NCI-H2107 treated with DMSO at 0.1 percent for 48 hours (cell line): ENCODE results near the gene SLC1A3.

Source experiments
- DNase-seq: peaks from one replicate; lab custom pipeline; 2025; ENCODE audit not compliant: unreplicated experiment; lab: John Stamatoyannopoulos, UW

The SLC1A3 gene

DNA sequence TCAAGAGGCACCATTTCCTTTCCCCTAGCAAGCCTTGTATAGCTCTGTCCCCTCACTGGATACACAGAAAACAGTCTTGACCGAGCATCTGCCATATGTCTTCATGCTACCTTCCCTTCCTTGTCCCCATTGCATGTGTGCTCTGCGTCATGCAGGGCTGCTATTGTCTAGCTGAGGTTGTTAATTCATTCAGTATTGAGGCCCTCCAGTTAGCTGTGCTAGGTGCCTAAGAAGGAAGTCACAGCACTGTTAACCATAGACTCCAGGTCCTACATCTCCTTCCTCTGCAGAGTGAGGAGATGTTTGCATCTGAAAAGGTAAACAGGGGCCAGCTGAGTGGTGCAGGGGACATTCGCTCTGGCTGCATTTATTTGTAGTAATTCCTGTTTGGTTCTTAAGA lies 48.2 kb downstream of the SLC1A3 start:
- DNase-seq, result no peak

DNA sequence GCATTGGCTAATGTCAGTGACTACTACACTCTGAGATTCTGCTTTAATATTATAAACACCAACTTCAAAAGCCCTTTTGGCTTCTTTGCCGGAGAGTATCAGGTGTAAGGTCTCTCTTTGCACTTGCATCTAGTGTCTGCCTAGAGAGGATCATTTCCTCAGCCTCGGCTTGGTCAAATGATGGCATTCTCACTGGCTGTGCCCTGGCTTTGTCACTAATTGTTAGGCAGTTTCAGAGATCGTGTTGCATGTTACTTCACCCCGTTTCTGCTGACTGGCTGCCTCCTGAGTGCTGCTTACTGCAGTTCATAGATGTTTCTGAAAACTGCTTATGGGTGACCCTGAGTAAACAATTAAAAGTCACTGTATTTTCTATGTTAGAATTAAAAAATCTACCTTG lies 48.8 kb downstream of the SLC1A3 start:
- peak; percentile 23 for DNase-seq

GRCh38 chr5:36656556-36656955 lies 50.1 kb downstream of the SLC1A3 start:
- no peak for DNase-seq

GRCh38 chr5:36657563-36657995 lies 51.2 kb downstream of the SLC1A3 start:
- DNase-seq, result peak; percentile 80

DNA sequence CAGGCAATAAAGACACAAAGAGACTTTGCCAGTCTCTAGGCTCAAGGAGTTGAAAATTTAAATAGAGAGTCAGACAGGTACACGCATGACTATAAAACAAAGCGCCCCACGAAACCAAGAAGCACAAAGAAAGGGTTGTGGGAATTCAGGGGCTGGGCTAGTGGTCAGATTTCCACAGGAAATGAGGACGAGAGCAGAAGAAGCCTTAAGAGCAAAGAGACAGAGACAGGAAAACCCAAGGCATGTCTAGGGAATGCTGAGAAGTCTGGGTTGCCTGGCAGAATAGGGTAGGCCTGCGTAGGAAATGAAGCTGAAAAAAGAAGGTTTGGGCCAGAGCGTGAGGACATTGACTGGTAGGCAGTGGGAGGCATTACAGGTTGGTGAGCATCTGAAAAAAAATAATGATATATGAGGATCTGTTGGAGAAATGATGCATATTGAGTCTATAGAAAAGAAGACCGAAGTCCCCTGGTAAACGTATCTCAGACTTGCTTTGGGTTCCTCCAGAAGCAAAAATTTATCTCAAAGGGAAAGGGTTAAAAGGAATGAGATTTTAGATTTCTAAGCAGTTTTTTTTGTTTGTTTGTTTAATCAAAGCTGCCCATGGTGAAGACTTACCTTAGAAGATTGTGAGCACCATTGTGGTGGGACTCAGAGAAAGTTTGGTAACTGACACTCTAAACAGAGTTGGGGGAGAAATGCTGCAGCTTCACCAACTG lies 51.8 kb downstream of the SLC1A3 start:
- no peak for DNase-seq

DNA sequence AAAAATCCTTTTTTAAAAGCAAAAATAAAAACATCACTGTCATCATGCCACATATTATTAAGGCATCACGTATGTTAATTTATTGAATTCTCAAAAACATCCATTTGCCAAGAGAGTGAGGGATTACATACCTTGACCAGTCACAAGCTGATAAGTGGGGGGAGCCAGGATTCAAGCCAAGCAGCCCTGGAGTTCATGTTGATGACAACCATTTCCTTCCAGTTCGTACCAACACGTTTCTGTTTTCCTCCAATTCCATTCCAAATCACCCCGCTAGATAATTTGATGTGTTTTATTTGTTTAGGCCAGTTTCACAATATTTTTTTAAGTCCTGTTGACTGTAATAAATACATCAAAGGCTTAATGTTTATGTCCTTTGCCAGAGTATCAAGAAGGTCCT lies 53.0 kb downstream of the SLC1A3 start:
- DNase-seq, result no peak

GRCh38 chr5:36660397-36661049 lies 54.1 kb downstream of the SLC1A3 start:
- no peak for DNase-seq

- DNase-seq, result no peak
These were observed 55.2 kb downstream of the SLC1A3 start for GRCh38 chr5:36661456-36662220.

DNA sequence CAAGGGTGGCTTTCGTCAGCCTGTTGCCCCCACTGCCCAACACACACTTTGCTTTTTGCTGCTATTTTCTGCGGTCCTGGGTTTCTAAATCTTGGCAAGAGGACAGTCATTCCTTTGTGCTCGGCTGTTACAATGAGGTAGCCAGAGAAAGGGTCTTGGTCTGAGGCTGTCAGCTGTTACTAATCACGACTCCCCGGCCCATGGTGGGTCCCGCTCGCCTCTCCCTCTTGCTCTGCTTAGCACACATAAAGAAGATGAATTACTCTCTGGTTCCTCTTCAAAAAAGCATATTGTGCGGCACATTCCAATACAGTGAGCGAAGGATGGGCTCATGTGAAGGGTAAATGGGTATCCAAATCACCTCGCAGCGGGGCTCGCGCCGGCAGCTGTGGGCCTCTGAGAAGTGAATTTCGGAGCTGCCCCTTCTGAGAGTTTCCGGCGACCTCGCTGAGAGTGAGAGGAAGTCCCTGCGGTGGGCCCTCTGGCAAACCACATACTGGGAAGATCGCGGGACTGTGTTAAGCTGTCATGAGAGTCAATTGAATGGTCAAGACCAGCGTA lies 56.0 kb downstream of the SLC1A3 start:
- DNase-seq, result no peak

DNA sequence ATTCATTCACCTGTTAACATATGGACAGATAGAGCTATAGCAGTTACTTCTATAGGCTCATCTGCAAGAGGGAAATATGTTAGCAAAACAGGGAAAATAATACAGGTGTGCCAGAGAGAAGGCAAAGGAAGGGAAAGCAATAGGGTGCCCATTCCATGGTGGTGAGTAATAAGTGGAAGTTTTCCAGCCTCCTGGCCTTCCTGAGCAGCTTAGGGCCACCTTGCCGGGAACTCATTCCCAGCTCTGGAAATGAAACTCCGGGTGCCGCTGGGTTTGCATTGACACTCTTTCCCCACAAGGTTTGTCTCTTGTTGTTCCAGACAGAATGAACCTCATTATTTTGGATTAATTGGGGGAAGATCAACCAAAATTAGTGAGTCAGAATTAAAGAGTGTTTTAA lies 58.4 kb downstream of the SLC1A3 start:
- DNase-seq, result no peak

DNA sequence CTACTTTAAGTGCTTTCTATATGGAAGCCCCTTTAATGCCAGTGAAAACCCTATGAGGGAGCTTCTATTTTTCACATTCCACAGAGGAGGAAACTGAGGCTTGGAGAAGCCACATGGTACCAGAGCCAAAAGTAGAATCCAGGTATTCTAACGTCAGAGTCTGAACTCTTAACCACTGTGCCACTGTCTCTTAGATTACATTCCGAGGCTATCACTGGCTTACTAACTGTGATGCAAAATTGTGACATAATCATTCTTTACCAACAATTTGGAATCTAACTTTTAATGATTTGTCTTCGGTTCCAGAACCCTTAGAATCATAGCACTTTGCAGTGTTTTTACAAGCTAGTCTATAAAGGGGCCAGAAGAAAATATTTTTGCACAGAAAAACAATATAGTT lies 59.2 kb downstream of the SLC1A3 start:
- no peak for DNase-seq

GRCh38 chr5:36666274-36666673 lies 59.9 kb downstream of the SLC1A3 start:
- DNase-seq, result no peak

GRCh38 chr5:36666986-36667385 lies 60.6 kb downstream of the SLC1A3 start:
- no peak for DNase-seq

GRCh38 chr5:36667824-36668223 lies 61.4 kb downstream of the SLC1A3 start:
- no peak for DNase-seq

- no peak for DNase-seq
These were observed 62.7 kb downstream of the SLC1A3 start for GRCh38 chr5:36669015-36669651.

DNA sequence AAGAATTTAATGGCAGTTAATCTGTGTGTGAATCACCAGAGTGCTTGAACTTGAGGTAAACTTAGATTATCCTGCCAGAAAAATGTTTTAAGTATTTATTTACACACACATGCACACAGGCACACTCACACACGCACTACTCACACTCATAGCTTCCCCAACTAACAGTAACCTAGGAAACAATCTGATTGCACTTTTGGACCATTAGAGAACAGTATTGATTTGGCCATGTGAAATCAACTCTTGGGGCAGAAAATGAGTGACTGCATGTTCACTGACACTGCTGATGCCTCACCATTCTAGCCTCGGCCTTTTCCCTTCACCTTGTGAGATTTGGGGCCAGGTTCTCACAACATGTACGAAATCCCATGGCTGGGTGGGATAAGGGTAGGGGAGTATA lies 64.1 kb downstream of the SLC1A3 start:
- no peak for DNase-seq

GRCh38 chr5:36675282-36675681 lies 68.9 kb downstream of the SLC1A3 start:
- DNase-seq, result no peak

GRCh38 chr5:36679221-36679989 lies 73.0 kb downstream of the SLC1A3 start:
- no peak for DNase-seq

DNA sequence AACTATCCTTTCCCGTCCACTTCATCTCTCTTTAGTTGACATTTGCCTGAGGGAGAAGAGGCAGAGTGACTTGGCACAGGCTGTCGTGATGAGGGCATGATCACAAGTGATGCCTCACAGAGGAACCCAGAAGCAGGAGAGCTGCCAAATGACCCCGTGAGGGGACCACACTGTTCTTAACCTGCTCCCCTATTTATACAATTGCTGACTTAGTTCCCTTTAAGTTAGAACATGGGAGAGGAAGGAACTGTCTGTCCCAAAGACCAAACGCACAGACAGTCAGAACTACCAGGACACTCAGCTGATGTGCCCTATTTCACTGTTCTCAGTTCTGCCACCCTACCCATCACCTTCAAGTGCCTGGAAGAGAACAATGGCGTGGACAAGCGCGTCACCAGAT lies 73.7 kb downstream of the SLC1A3 start:
- no peak for DNase-seq

DNA sequence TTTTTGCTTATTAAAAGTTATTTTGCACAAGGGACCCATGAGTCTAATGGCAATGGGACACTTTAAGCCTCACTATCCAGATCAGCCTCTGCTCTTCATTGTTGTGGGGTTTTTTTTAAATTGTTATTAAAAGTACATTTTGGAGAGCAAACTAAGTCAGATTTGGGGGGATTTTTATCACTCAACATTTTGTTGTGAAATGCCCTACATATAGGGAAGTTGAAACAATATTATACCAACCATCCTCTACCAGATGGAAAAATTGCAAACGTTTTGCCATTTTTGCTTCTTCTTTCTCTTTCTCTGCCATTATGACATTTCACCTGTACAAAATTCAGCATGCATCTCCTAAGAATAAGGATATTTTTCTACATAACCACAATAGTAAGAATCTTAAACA lies 75.3 kb downstream of the SLC1A3 start:
- DNase-seq, result no peak

- DNase-seq, result no peak
These were observed 76.1 kb downstream of the SLC1A3 start for GRCh38 chr5:36682499-36682898.
